ENCODE data around the gene PPP1R14B.

PPP1R14B gene

GRCh38 chr11:64263947-64264317 lies 17.2 kb upstream of the PPP1R14B start:
- TF ChIP-seq FOXM1 (IDR thresholded peaks at IDR 0.05; ENCODE audit: borderline replicate concordance, low read depth) (no peak), EP300 (IDR thresholded peaks at IDR 0.05; ENCODE audit: borderline replicate concordance) (no peak), YY1 (IDR thresholded peaks at IDR 0.05; ENCODE audit: low read depth) (no peak), CEBPB (IDR thresholded peaks at IDR 0.05) (no peak), EGR1 (IDR thresholded peaks at IDR 0.05) (no peak), TEAD4 (IDR thresholded peaks at IDR 0.05) (no peak), TAF1 (IDR thresholded peaks at IDR 0.05; ENCODE audit: low read depth) (no peak), RAD21 (IDR thresholded peaks at IDR 0.05; ENCODE audit: low read depth) (no peak), TCF12 (IDR thresholded peaks at IDR 0.05; ENCODE audit: low read depth) (no peak), NFIC (IDR thresholded peaks at IDR 0.05) (no peak), CREB1 (IDR thresholded peaks at IDR 0.05; ENCODE audit: low read depth) (no peak), ZBTB7A (IDR thresholded peaks at IDR 0.05; ENCODE audit: low read depth) (no peak)
- TF ChIP-seq, protein P1, sequence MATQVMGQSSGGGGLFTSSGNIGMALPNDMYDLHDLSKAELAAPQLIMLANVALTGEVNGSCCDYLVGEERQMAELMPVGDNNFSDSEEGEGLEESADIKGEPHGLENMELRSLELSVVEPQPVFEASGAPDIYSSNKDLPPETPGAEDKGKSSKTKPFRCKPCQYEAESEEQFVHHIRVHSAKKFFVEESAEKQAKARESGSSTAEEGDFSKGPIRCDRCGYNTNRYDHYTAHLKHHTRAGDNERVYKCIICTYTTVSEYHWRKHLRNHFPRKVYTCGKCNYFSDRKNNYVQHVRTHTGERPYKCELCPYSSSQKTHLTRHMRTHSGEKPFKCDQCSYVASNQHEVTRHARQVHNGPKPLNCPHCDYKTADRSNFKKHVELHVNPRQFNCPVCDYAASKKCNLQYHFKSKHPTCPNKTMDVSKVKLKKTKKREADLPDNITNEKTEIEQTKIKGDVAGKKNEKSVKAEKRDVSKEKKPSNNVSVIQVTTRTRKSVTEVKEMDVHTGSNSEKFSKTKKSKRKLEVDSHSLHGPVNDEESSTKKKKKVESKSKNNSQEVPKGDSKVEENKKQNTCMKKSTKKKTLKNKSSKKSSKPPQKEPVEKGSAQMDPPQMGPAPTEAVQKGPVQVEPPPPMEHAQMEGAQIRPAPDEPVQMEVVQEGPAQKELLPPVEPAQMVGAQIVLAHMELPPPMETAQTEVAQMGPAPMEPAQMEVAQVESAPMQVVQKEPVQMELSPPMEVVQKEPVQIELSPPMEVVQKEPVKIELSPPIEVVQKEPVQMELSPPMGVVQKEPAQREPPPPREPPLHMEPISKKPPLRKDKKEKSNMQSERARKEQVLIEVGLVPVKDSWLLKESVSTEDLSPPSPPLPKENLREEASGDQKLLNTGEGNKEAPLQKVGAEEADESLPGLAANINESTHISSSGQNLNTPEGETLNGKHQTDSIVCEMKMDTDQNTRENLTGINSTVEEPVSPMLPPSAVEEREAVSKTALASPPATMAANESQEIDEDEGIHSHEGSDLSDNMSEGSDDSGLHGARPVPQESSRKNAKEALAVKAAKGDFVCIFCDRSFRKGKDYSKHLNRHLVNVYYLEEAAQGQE (IDR thresholded peaks at IDR 0.05; ENCODE audit: low read depth) = no peak
- TF ChIP-seq, protein P2, sequence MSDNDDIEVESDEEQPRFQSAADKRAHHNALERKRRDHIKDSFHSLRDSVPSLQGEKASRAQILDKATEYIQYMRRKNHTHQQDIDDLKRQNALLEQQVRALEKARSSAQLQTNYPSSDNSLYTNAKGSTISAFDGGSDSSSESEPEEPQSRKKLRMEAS (IDR thresholded peaks at IDR 0.05) = no peak
- TF ChIP-seq, protein P3, sequence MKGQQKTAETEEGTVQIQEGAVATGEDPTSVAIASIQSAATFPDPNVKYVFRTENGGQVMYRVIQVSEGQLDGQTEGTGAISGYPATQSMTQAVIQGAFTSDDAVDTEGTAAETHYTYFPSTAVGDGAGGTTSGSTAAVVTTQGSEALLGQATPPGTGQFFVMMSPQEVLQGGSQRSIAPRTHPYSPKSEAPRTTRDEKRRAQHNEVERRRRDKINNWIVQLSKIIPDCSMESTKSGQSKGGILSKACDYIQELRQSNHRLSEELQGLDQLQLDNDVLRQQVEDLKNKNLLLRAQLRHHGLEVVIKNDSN (IDR thresholded peaks at IDR 0.05) = no peak

DNA sequence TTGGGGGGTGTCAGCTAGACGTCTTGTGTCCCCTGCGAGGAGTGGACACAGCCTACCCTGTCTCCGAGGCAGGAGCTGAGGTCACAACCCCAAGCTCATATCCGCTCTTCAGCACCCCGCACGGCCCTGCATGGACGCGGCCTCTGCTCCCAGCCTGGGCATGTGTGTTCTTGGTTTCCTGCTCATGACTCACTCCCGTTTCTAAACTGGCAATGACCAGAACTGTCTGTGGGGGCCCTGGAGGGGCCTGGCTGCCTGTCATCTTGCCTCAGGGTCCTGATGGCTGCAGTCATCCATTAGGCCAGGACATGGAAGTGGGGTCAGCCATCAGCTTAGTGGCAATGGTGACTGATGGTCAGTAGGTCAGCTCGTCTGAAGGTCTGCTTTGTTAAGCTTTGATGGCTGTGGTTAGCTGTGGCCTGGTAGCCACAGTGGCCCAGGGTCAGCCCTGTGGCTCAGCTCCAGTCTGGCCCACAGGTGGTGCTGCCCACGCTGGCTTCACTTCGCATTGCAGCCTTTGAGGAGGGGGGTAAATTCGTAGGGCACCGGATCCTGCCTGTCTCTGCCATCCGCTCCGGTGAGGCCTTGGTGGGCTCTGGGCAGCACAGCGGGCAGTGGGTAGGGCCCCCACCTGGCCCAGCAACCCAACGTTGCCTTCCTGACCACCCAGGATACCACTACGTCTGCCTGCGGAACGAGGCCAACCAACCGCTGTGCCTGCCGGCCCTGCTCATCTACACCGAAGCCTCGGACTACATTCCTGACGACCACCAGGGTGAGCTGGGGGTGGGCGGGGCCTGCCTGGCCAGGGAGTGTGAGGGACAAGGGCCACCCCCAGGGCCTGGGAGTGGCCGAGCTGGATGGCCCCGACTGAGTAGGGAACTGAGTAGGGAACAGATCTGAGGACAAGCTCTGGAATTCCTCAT lies 16.5 kb upstream of the PPP1R14B start:
- TF ChIP-seq, protein P3 (IDR thresholded peaks at IDR 0.05) = no peak
- TF ChIP-seq YY1 (IDR thresholded peaks at IDR 0.05; ENCODE audit: low read depth) (no peak), FOXM1 (IDR thresholded peaks at IDR 0.05; ENCODE audit: borderline replicate concordance, low read depth) (no peak), EP300 (IDR thresholded peaks at IDR 0.05; ENCODE audit: borderline replicate concordance) (no peak), CEBPB (IDR thresholded peaks at IDR 0.05) (no peak), EGR1 (IDR thresholded peaks at IDR 0.05) (no peak), RAD21 (IDR thresholded peaks at IDR 0.05; ENCODE audit: low read depth) (no peak), NFIC (IDR thresholded peaks at IDR 0.05) (no peak), CREB1 (IDR thresholded peaks at IDR 0.05; ENCODE audit: low read depth) (no peak), ZBTB7A (IDR thresholded peaks at IDR 0.05; ENCODE audit: low read depth) (no peak), TCF12 (IDR thresholded peaks at IDR 0.05; ENCODE audit: low read depth) (no peak), TEAD4 (IDR thresholded peaks at IDR 0.05) (no peak), TAF1 (IDR thresholded peaks at IDR 0.05; ENCODE audit: low read depth) (no peak)
- TF ChIP-seq, protein P2 (IDR thresholded peaks at IDR 0.05) = no peak
- TF ChIP-seq, protein P1 (IDR thresholded peaks at IDR 0.05; ENCODE audit: low read depth) = no peak

- no peak for TF ChIP-seq TCF12 (IDR thresholded peaks at IDR 0.05; ENCODE audit: low read depth)
- no peak for TF ChIP-seq FOXM1 (IDR thresholded peaks at IDR 0.05; ENCODE audit: borderline replicate concordance, low read depth)
- TF ChIP-seq TEAD4 (IDR thresholded peaks at IDR 0.05) = no peak
- TF ChIP-seq CEBPB (IDR thresholded peaks at IDR 0.05) = no peak
- TF ChIP-seq EGR1 (IDR thresholded peaks at IDR 0.05) = no peak
- no peak for TF ChIP-seq CREB1 (IDR thresholded peaks at IDR 0.05; ENCODE audit: low read depth)
- TF ChIP-seq YY1 (IDR thresholded peaks at IDR 0.05; ENCODE audit: low read depth) = no peak
- TF ChIP-seq, protein P2 (IDR thresholded peaks at IDR 0.05) = no peak
- TF ChIP-seq, protein P1 (IDR thresholded peaks at IDR 0.05; ENCODE audit: low read depth) = no peak
- TF ChIP-seq, protein P3 (IDR thresholded peaks at IDR 0.05) = no peak
- no peak for TF ChIP-seq NFIC (IDR thresholded peaks at IDR 0.05)
- TF ChIP-seq RAD21 (IDR thresholded peaks at IDR 0.05; ENCODE audit: low read depth) = no peak
- TF ChIP-seq EP300 (IDR thresholded peaks at IDR 0.05; ENCODE audit: borderline replicate concordance) = no peak
- TF ChIP-seq TAF1 (IDR thresholded peaks at IDR 0.05; ENCODE audit: low read depth) = no peak
- no peak for TF ChIP-seq ZBTB7A (IDR thresholded peaks at IDR 0.05; ENCODE audit: low read depth)
These were observed 15.7 kb upstream of the PPP1R14B start for GRCh38 chr11:64262271-64263002.

Measured in Ishikawa (cell line).